Nephron progenitor cell (in vitro differentiated cells): ENCODE data around the gene PEF1.

Source experiments
- DNase-seq: peaks from one replicate; pipeline ENCODE4 v3.0.0; 2021
- H3K27ac Mint-ChIP-seq: 2 replicates; pipeline ENCODE4 v1.8.0; 2021; ENCODE audit warnings: mild to moderate bottlenecking, moderate library complexity, mixed read lengths
- H3K27me3 Mint-ChIP-seq: 2 replicates; pipeline ENCODE4 v1.8.0; 2021; ENCODE audit warnings: mild to moderate bottlenecking, low read depth, mixed read lengths; ENCODE audit not compliant: poor library complexity
- H3K36me3 Mint-ChIP-seq: 2 replicates; pipeline ENCODE4 v1.8.0; 2021; ENCODE audit warnings: low read depth, mixed read lengths
- H3K4me1 Mint-ChIP-seq: 2 replicates; pipeline ENCODE4 v1.8.0; 2021; ENCODE audit warnings: mixed read lengths
- H3K4me3 Mint-ChIP-seq: 2 replicates; pipeline ENCODE4 v1.8.0; 2021; ENCODE audit warnings: mild to moderate bottlenecking, moderate library complexity, mixed read lengths
- H3K9me3 Mint-ChIP-seq: 2 replicates; pipeline ENCODE4 v1.8.0; 2021; ENCODE audit warnings: mild to moderate bottlenecking, moderate library complexity, mixed read lengths
- TF ChIP-seq, protein P1 (sequence below): fragments of 200-600 bp; sonication (generic); IDR thresholded peaks from 2 replicates; pipeline ENCODE4 v1.5.0; 2021; ENCODE audit warnings: antibody characterized with exemption

The PEF1 gene

DNA sequence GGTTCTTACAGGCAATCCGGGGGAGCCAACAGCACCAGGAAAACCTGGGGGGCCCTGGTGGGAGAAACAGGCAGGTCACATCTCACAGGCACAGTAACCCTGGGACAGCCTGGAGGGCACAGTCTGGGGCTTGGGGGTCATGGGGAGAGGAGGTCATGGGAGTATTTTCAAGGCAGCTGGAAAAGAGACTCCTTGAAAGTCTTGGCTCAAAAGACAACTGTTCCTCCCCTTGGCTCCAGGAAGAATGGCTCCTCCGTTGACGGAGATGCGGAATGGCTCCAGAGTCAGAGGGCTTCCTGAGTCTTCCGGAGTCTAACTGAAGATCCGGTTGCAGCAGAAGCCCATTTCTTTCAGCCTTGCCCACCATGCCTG is 25.9 kb upstream of the PEF1 start:
- TF ChIP-seq, protein P1, sequence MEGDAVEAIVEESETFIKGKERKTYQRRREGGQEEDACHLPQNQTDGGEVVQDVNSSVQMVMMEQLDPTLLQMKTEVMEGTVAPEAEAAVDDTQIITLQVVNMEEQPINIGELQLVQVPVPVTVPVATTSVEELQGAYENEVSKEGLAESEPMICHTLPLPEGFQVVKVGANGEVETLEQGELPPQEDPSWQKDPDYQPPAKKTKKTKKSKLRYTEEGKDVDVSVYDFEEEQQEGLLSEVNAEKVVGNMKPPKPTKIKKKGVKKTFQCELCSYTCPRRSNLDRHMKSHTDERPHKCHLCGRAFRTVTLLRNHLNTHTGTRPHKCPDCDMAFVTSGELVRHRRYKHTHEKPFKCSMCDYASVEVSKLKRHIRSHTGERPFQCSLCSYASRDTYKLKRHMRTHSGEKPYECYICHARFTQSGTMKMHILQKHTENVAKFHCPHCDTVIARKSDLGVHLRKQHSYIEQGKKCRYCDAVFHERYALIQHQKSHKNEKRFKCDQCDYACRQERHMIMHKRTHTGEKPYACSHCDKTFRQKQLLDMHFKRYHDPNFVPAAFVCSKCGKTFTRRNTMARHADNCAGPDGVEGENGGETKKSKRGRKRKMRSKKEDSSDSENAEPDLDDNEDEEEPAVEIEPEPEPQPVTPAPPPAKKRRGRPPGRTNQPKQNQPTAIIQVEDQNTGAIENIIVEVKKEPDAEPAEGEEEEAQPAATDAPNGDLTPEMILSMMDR, result no peak
- Mint-ChIP-seq H3K9me3 (no peaks in the 10 kb centered on the region), H3K27me3 (peaks cover 13% of the 10 kb centered on the region), H3K27ac (no peak overlapping the region), H3K36me3 (no peaks in the 10 kb centered on the region), H3K4me3 (peak overlapping the region; percentile 73), H3K4me1 (peaks cover 45% of the 10 kb centered on the region)
- no peak for DNase-seq

DNA sequence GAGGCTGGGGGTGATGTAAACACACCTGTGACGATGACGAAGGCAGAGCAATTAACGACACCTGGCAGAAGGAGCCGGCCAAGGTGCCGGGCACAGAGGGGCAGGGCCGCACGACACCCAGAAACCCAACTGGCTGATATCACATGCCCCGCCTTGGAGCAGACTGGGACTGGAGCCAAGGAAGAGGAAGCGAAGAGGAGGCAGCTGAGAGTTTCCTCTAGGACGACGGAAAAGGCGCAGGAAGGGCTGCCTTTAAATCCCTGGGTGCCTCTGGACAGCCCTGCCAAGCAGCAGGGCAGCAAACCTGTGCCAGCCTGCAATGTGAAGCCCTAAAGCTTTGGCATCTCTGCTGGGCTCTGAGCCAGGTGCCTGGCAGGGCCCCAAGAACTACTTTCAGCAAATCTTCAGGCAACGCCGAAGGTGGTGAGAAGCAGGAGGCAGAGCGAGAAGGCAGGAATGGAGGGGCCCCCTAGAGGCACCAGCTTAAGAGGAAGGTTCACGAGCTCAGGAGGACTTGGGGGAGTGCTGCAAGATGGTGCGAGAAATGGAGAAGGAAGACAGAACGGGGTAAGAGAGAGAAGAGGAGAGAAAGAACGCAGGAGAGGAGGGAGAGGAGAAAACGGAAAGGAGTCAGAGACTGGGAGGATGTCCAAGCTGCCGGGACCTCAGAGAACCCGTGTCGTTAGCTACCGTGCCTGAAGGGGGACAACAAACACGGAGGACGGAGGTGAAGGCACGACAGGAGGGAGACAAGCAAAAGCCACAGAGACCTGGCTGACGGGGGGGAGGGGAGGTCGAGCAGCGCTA is 25.3 kb upstream of the PEF1 start:
- Mint-ChIP-seq H3K36me3 (no peaks in the 10 kb centered on the region), H3K9me3 (no peaks in the 10 kb centered on the region), H3K4me3 (peak overlapping the region; percentile 73), H3K27ac (peak overlapping the region; percentile 11), H3K4me1 (peaks cover 45% of the 10 kb centered on the region), H3K27me3 (peaks cover 13% of the 10 kb centered on the region)
- DNase-seq, result no peak
- TF ChIP-seq, protein P1, result no peak

DNA sequence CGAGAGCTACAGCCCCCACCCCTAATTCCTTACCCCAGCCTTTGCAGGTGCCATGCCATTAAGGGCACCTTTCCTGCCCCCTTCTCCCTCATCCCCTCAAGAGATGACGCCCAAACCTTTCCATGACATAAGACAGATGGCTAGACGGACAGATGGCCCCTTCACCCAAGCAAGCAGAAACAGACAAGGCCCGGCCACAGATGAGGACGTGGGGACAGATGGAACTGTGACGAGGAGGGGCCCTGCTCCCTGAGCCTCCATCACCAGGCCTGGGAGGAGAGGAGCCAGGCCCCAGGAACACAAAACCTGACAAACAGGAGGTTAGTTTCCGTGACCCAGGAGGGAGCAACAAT is 24.7 kb upstream of the PEF1 start:
- H3K9me3 Mint-ChIP-seq, result no peaks in the 10 kb centered on the region
- no peak for DNase-seq
- peaks cover 45% of the 10 kb centered on the region for H3K4me1 Mint-ChIP-seq
- no peak overlapping the region for H3K27ac Mint-ChIP-seq
- H3K27me3 Mint-ChIP-seq, result peaks cover 13% of the 10 kb centered on the region
- H3K36me3 Mint-ChIP-seq, result no peaks in the 10 kb centered on the region
- TF ChIP-seq, protein P1, result no peak
- H3K4me3 Mint-ChIP-seq, result peak overlapping the region; percentile 28

DNA sequence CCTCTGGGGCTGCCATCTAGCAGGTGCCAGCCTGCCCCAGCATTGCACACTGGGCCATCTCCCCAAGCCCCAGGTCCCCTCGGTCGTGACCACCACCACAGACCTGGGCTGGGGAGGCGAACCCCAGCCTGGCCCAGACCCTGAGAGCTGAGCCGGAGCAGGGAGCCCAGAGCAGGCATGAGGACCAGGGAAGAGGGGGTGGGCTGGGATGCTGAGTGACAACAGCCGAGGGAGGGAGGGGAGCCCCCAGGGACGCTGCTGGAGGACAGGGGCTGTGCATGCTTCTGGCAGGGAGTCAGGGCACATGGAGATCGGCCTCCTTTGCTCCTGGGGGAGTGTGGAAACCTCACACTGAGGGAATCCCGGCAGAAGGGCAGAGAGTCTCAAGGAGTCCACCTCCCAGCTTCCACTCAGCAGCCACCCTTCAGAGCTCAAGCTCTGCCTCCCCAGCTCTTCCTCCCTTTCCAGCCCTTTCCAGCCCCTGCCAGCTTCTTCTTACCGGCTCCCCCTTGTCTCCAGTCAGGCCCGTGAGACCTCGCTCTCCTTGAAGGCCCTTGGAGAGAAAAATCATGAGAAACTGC is 23.7 kb upstream of the PEF1 start:
- Mint-ChIP-seq H3K4me1 (peaks cover 45% of the 10 kb centered on the region), H3K27ac (no peak overlapping the region), H3K9me3 (no peaks in the 10 kb centered on the region), H3K4me3 (no peak overlapping the region), H3K36me3 (no peaks in the 10 kb centered on the region), H3K27me3 (peaks cover 13% of the 10 kb centered on the region)
- DNase-seq, result no peak
- TF ChIP-seq, protein P1, result no peak

DNA sequence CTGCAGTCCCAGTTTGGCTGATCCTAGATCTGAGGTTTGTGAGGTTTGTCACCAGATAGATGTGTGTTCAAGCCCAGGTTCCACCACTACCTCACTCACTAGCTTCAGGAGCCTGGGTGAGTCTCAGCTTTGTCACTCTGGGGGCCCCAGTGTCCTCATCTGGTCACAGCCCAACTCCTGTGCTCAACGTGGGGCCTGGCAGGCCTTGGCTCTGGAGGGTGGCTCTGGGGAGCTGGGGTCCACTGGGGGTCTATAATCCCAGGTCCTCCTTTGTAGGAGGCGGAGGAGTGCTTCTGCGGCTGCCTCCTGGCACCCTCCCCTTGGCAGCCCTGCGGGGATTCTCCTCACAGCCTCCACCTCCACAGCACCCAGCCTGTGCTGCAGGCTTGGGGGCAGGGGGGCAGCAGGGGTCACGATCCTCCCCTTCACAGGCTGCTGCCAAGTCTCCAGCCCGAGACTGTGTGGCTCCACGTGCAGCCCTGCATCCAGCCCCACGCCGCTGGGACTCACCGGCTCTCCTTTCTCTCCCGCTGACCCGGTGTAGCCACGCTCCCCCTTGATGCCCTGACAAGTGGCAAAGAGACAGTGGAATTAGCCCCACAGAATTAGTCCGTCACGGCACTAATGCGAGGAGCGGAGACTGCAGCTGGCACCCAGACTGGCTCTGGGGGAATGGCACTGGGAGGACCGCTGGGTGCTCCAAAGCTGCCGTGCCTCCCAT is 22.5 kb upstream of the PEF1 start:
- DNase-seq, result no peak
- Mint-ChIP-seq H3K27me3 (peaks cover 18% of the 10 kb centered on the region), H3K4me3 (no peak overlapping the region), H3K9me3 (no peaks in the 10 kb centered on the region), H3K4me1 (peaks cover 45% of the 10 kb centered on the region), H3K36me3 (no peaks in the 10 kb centered on the region), H3K27ac (no peak overlapping the region)
- TF ChIP-seq, protein P1, result no peak
